ENCODE data around the gene NFILZ. TPM values are rescaled to one million over a fixed set of nuclear protein-coding genes. Genes with fewer than 3 reads are reported as not detected.
"Not testable (repeated sequence)": the region's sequence is repeated elsewhere in the genome, so short reads cannot be mapped to it uniquely, and the experiment has no call there.

The NFILZ gene
- total and polyA plus RNA-seq, 2 of the 8 experiments (the other 6 are each of a cell fraction or from before 2014, with no cell fraction given): not detected

DNA sequence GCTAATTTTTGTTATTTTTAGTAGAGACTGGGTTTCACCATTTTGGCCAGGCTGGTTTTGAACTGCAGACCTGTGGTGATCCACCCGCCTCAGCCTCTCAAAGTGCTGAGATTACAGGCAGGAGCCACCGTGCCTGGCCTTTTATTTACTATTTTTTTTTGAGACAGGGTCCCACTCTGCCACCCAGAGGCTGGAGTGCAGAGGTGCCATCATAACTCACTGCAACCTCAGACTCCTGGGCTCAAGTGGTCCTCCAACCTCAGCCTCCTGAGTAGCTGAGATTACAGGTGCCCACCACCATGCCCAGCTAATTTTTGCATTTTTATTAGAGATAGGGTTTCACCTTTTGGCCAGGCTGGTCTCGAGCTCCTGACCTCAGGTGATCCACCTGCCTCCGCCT, 7.5 kb upstream of the NFILZ start:
- not testable (repeated sequence) for H3K9me3 ChIP-seq (ENCODE audit: insufficient read depth in 2 of 2, low read depth in 1 of 2, low read length in 1 of 2); H3K79me1 ChIP-seq (ENCODE audit: low read depth, low read length); H3K9ac ChIP-seq (replicated peaks in 1 of 4; ENCODE audit: extremely low read depth in 1 of 4, low read depth in 3 of 4, low read length in 3 of 4); H3K18ac ChIP-seq (ENCODE audit: extremely low read depth, low read length); H3K4me3 ChIP-seq (ENCODE audit: extremely low read depth in 1 of 4, insufficient read depth in 2 of 4, low read depth in 3 of 4, low read length in 4 of 4); H4K8ac ChIP-seq (ENCODE audit: extremely low read depth, insufficient read depth, low read length); H2AK5ac ChIP-seq (ENCODE audit: low read depth, low read length); H3K4me2 ChIP-seq (ENCODE audit: insufficient read depth in 1 of 2, low read depth in 2 of 2, low read length in 2 of 2); H4K5ac ChIP-seq (ENCODE audit: insufficient read length, low read depth, low read length); DNase-seq (ENCODE audit: low read depth in 1 of 2, low spot score in 2 of 2); H2AFZ ChIP-seq (ENCODE audit: low read length); H3K23me2 ChIP-seq (ENCODE audit: low read depth, low read length); H3K27ac ChIP-seq (ENCODE audit: low read depth, low read length); H3K14ac ChIP-seq (ENCODE audit: insufficient read length); FAIRE-seq; H3K79me2 ChIP-seq (ENCODE audit: control insufficient read depth in 1 of 2, insufficient read depth in 2 of 2, low read length in 2 of 2); H4K20me1 ChIP-seq (replicated peaks in 1 of 2; ENCODE audit: control insufficient read depth in 1 of 2, insufficient read depth in 2 of 2, low read length in 2 of 2); H3K4me1 ChIP-seq (replicated peaks in 1 of 4; ENCODE audit: control insufficient read depth in 3 of 4, insufficient read depth in 4 of 4, low read length in 3 of 4); H3K23ac ChIP-seq (ENCODE audit: insufficient read length); H3K36me3 ChIP-seq (ENCODE audit: control insufficient read depth in 2 of 4, insufficient read depth in 4 of 4, low read length in 3 of 4); H2BK5ac ChIP-seq (ENCODE audit: low read depth, low read length); H3K56ac ChIP-seq (replicated peaks; ENCODE audit: insufficient read length, low read depth, low read length); H2BK12ac ChIP-seq (ENCODE audit: low read depth, low read length); H2BK15ac ChIP-seq (ENCODE audit: low read length); H3K27me3 ChIP-seq (replicated peaks in 1 of 4; ENCODE audit: control insufficient read depth in 3 of 4, extremely low read depth in 1 of 4, insufficient read depth in 3 of 4, low read length in 3 of 4); H2BK20ac ChIP-seq (ENCODE audit: low read length); H2BK120ac ChIP-seq (replicated peaks; ENCODE audit: low read depth, low read length); H4K91ac ChIP-seq (replicated peaks; ENCODE audit: insufficient read length, low read length); H3K4ac ChIP-seq (replicated peaks; ENCODE audit: insufficient read length, low read depth, low read length)
- WGBS, 2 experiments (ENCODE audit: extremely low coverage in 1 of 2, insufficient coverage in 1 of 2, insufficient read length in 1 of 2, insufficient replicate concordance in 2 of 2, low coverage in 1 of 2, low lambda C conversion rate in 2 of 2, missing lambda C conversion rate in 1 of 2): 69% methylated on average over 4 of the region's 4 CpGs; no CpG with 5 or more reads in 1 of the 2 experiments
- TF ChIP-seq CTCF (IDR thresholded peaks at IDR 0.05; ENCODE audit: control extremely low read depth in 1 of 3, insufficient read depth in 1 of 3, low read depth in 1 of 3, low read length in 3 of 3) (peak; percentile 48 to 63 (median 62)), RAD21 (IDR thresholded peaks at IDR 0.05 in 1 of 2, conservative IDR thresholded peaks at IDR 0.05 in 1 of 2; ENCODE audit: low read depth in 2 of 2, low read length in 2 of 2) (peak; percentile 50 to 64)
- ChIA-PET POLR2A (ENCODE audit: partially characterized antibody) (interaction anchor here (1.0 to 1.2 kb wide), 2 partner anchors 10 to 11 kb away, joined by 3 read pairs; no protein-coding TSS in a partner anchor), CTCF (ENCODE audit: partially characterized antibody) (interaction anchor here (0.6 to 4.8 kb wide), 22 partner anchors 8 to 1865 kb away, joined by 3 to 35 read pairs (median 4); no protein-coding TSS in a partner anchor)

Data from H1 (cell line).